ENCODE data around the gene RAP2C.

RAP2C gene

GRCh38 chrX:132219343-132219768 is at the start of gene RAP2C:
TSS of gene RAP2C (minus strand) at chrX:132219447. CDS start at chrX:132217268, 2,179 bp downstream.
- DNase-seq: peak; percentile 30 to 60

- no peak for DNase-seq
Observed at GRCh38 chrX:132267392-132267791, 48.1 kb upstream of the RAP2C start.

GRCh38 chrX:132266583-132267355 is 47.5 kb upstream of the RAP2C start:
- no peak for DNase-seq

- no peak for DNase-seq
Observed at GRCh38 chrX:132263127-132263526, 43.9 kb upstream of the RAP2C start.

GRCh38 chrX:132258509-132258908 is 39.3 kb upstream of the RAP2C start:
- DNase-seq: no peak

GRCh38 chrX:132257116-132257515 is 37.9 kb upstream of the RAP2C start:
- DNase-seq: no peak

GRCh38 chrX:132236121-132236520 is 16.9 kb upstream of the RAP2C start:
- no peak for DNase-seq

GRCh38 chrX:132235488-132235887 is 16.2 kb upstream of the RAP2C start:
- no peak for DNase-seq

- no peak for DNase-seq
Observed at GRCh38 chrX:132231587-132231986, 12.3 kb upstream of the RAP2C start.

GRCh38 chrX:132227383-132228112 is 8.3 kb upstream of the RAP2C start:
- DNase-seq: no peak

GRCh38 chrX:132226169-132226568 is 6.9 kb upstream of the RAP2C start:
- DNase-seq: no peak

- peak; percentile 61 to 78 for DNase-seq
Observed at GRCh38 chrX:132218100-132218812, 991 bp downstream of the RAP2C start.

GRCh38 chrX:132217203-132218073 is 1.8 kb downstream of the RAP2C start:
- DNase-seq: peak; percentile 39 to 57

GRCh38 chrX:132216806-132217202 is 2.4 kb downstream of the RAP2C start:
- no peak for DNase-seq

GRCh38 chrX:132216283-132216682 is 3.0 kb downstream of the RAP2C start:
- DNase-seq: no peak

- DNase-seq: no peak
Observed at GRCh38 chrX:132214518-132214917, 4.7 kb downstream of the RAP2C start.

GRCh38 chrX:132209527-132209926 is 9.7 kb downstream of the RAP2C start:
- DNase-seq: no peak

GRCh38 chrX:132208422-132208821 is 10.8 kb downstream of the RAP2C start:
- DNase-seq: no peak

GRCh38 chrX:132207996-132208395 is 11.3 kb downstream of the RAP2C start:
- DNase-seq: no peak

GRCh38 chrX:132206259-132206658 is 13.0 kb downstream of the RAP2C start:
- DNase-seq: no peak

GRCh38 chrX:132204629-132205028 is 14.6 kb downstream of the RAP2C start:
- no peak for DNase-seq

GRCh38 chrX:132200976-132201375 is 18.3 kb downstream of the RAP2C start:
- DNase-seq: no peak

GRCh38 chrX:132199941-132200340 is 19.3 kb downstream of the RAP2C start:
- DNase-seq: no peak
